Tibial nerve (tissue), 4 donors: ENCODE measurements around the gene TRPT1. TPM values are rescaled to one million over a fixed set of nuclear protein-coding genes. Genes with fewer than 3 reads are reported as not detected.

Experiments used
- DNase-seq, 2 donors: peaks; one replicate each; pipeline ENCODE4 v3.0.0-alpha.2; 2019; ENCODE audit warnings: low spot score in 2 of 2
- H3K27ac ChIP-seq, 4 donors: fragments of 200-600 bp; sonication (generic) in 3 of 4; one replicate each; pipeline ENCODE4 v1.5.1; 2017 to 2019; ENCODE audit warnings: mild to moderate bottlenecking in 1 of 4
- H3K27me3 ChIP-seq, 2 donors: fragments of 200-600 bp; sonication (generic) in 1 of 2; one replicate each; pipeline versions ENCODE4 v1.5.1 to v1.6.0; 2017 to 2019
- H3K36me3 ChIP-seq, 3 donors: fragments of 200-600 bp; sonication (generic); one replicate each; pipeline ENCODE4 v1.5.1; 2018 to 2019
- H3K4me1 ChIP-seq, 4 donors: fragments of 200-600 bp; sonication (generic) in 3 of 4; one replicate each; pipeline ENCODE4 v1.5.1; 2017 to 2019
- H3K4me3 ChIP-seq, 4 donors: fragments of 200-600 bp; sonication (generic) in 3 of 4; one replicate each; pipeline ENCODE4 v1.5.1; 2017 to 2019; ENCODE audit warnings: mild to moderate bottlenecking in 1 of 4, moderate library complexity in 1 of 4
- H3K9me3 ChIP-seq, 4 donors: fragments of 200-600 bp; sonication (generic) in 3 of 4; one replicate each; pipeline ENCODE4 v1.5.1; 2017 to 2019
- EP300 ChIP-seq, 2 donors: sonication (generic); formaldehyde crosslinking; IDR thresholded peaks; one replicate each; pipeline ENCODE4 v1.6.1; 2017; ENCODE audit warnings: antibody characterized with exemption in 2 of 2, mild to moderate bottlenecking in 1 of 2
- POLR2A ChIP-seq, 2 donors: fragments of 450-650 bp; IDR thresholded peaks; one replicate each; pipeline ENCODE4 v1.6.1; 2017; ENCODE audit warnings: antibody characterized with exemption in 2 of 2, mild to moderate bottlenecking in 2 of 2, moderate library complexity in 2 of 2
- WGBS, 2 donors: methylation state at CpG; one replicate each; pipeline ENCODE4 v1.1.5; 2018; 5-methylcytosine and 5-hydroxymethylcytosine counted together
- total RNA-seq, 4 donors: library from RNA; depleted of rRNA; stranded (reverse); fragments of >200 nt; gene quantifications; one replicate each; pipeline ENCODE4 v1.1.0, GENCODE V29; 2016
- TF ChIP-seq, protein P1 (sequence below), 5 experiments: fragments of 200-600 bp in 3 of 5; fragments of 450-650 bp in 2 of 5; sonication (generic) in 3 of 5; IDR thresholded peaks; one replicate each; pipeline ENCODE4 v1.5.1; 2016 to 2019; ENCODE audit warnings: antibody characterized with exemption in 5 of 5, mild to moderate bottlenecking in 3 of 5, moderate library complexity in 2 of 5

TRPT1 gene
- total RNA-seq, 4 donors from 2014 or later, result 64.9 to 74.7 (median 68.7) TPM

DNA sequence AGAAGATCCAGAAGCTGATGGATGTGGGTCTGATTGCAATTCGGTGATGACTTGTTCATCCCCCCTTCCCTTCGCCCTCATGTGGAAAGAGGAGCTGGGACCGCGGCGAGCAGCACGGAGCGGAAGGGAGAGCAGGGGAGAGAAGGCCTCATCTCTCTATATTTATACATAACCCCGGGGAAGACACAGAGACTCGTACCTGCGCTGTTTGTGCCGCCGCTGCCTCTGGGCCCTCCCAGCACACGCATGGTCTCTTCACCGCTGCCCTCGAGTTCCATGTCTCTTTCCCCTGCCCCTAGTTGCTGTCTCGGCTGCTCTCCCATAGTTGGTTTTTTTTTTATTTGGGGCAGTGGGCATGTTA lies 21.9 kb downstream of the TRPT1 start:
- Histone ChIP-seq H3K27ac (no peak overlapping the region), H3K4me3 (no peak overlapping the region), H3K9me3 (no peaks in the 10 kb centered on the region), H3K36me3 (peaks cover 0 to 84% (median 24%) of the 10 kb centered on the region in 3 donors), H3K27me3 (no peaks in the 10 kb centered on the region), H3K4me1 (peaks cover 0 to 25% (median 10%) of the 10 kb centered on the region in 4 donors)
- no peak for DNase-seq
- WGBS, 2 donors, result 82 to 83% methylated on average over 15 to 16 of the region's 16 CpGs
- TF ChIP-seq EP300 (IDR thresholded peaks at IDR 0.05) (no peak), POLR2A (IDR thresholded peaks at IDR 0.05) (no peak)
- TF ChIP-seq, protein P1, sequence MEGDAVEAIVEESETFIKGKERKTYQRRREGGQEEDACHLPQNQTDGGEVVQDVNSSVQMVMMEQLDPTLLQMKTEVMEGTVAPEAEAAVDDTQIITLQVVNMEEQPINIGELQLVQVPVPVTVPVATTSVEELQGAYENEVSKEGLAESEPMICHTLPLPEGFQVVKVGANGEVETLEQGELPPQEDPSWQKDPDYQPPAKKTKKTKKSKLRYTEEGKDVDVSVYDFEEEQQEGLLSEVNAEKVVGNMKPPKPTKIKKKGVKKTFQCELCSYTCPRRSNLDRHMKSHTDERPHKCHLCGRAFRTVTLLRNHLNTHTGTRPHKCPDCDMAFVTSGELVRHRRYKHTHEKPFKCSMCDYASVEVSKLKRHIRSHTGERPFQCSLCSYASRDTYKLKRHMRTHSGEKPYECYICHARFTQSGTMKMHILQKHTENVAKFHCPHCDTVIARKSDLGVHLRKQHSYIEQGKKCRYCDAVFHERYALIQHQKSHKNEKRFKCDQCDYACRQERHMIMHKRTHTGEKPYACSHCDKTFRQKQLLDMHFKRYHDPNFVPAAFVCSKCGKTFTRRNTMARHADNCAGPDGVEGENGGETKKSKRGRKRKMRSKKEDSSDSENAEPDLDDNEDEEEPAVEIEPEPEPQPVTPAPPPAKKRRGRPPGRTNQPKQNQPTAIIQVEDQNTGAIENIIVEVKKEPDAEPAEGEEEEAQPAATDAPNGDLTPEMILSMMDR (IDR thresholded peaks at IDR 0.05), result no peak

DNA sequence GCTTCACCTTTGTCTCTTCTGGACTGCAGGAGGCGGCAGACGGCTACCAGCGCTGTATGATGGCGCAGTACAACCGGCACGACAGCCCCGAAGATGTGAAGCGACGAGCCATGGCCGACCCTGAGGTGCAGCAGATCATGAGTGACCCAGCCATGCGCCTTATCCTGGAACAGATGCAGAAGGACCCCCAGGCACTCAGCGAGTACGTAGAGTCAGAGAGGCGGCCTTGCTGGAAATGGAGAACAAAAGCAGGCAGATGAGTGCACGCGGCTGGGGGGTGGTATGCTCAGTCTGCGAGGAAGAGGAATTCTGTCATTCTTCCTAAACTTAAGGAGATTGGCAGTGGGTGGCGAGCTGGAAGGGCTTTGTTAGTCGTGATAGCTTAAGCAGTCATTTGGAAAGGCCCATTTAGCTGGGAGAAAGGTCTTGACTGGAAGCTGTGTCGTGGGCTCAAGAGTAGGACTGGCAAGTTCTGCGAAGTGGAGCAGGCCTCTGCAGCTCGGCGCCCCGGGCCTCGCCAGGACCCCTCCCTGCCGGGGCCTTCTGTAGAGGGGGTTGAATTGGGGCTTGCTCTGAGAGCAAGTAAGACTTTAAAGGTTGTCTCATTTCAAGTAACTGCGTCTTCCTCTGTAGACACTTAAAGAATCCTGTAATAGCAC lies 22.4 kb downstream of the TRPT1 start:
- Histone ChIP-seq H3K9me3 (no peaks in the 10 kb centered on the region), H3K36me3 (peaks cover 3 to 84% (median 24%) of the 10 kb centered on the region in 3 donors), H3K4me1 (peaks cover 0 to 20% (median 10%) of the 10 kb centered on the region in 4 donors), H3K27me3 (no peaks in the 10 kb centered on the region), H3K4me3 (no peak overlapping the region), H3K27ac (no peak overlapping the region)
- no peak for DNase-seq
- TF ChIP-seq POLR2A (IDR thresholded peaks at IDR 0.05), result no peak
- WGBS, 2 donors, result 88 to 90% methylated on average over 27 of the region's 27 CpGs

DNA sequence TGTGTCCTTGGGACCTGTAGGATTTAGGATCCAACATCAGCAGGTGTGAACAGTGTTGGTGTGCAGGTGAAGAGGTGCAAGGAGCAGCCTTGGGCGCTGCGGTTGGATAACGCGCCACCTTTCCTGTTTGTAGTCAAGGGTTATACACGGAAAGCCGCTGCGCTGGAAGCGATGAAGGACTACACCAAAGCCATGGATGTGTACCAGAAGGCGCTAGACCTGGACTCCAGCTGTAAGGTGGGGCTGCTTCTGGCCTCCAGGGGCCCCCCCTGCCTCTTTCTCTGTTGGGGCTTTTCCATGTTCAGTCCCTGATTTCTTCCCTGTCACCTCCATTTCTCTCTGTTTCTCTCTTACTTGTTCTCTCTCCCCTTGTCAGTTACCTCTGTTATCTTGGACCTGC lies 23.0 kb downstream of the TRPT1 start:
- DNase-seq, result no peak
- H3K27me3 ChIP-seq, result no peaks in the 10 kb centered on the region
- no peak overlapping the region for H3K27ac ChIP-seq
- H3K4me1 ChIP-seq, result peaks cover 0 to 14% (median 8%) of the 10 kb centered on the region in 4 donors
- no peaks in the 10 kb centered on the region for H3K9me3 ChIP-seq
- peaks cover 4 to 87% (median 24%) of the 10 kb centered on the region in 3 donors for H3K36me3 ChIP-seq
- TF ChIP-seq POLR2A (IDR thresholded peaks at IDR 0.05) (no peak), EP300 (IDR thresholded peaks at IDR 0.05) (no peak)
- no peak overlapping the region for H3K4me3 ChIP-seq
- WGBS, 2 donors, result 81 to 96% methylated on average over 9 of the region's 9 CpGs

DNA sequence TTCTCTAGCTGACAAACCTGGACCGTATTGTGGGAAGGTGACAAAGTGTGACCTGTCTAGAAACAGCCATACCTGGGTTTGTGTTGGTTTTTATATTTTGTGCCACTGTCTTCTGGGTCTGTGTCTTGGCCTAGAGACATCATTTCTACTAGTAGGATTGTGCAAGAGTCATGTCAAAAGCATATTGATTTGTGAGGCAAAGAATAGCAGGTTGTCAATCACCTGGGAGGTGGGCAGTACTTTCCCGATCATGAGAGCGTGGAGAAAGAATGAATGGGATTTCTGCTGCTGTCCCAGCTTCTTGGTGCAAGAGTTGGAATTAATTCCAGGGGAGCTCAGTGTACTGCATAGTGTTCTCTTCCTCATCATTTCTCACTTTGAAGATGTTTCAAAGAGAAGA lies 24.4 kb downstream of the TRPT1 start:
- 77 to 85% methylated on average over 3 of the region's 3 CpGs for WGBS, 2 donors
- Histone ChIP-seq H3K36me3 (peaks cover 7 to 95% (median 26%) of the 10 kb centered on the region in 3 donors), H3K27me3 (no peaks in the 10 kb centered on the region), H3K9me3 (no peaks in the 10 kb centered on the region), H3K4me3 (no peak overlapping the region), H3K4me1 (peaks cover 0 to 13% (median 7%) of the 10 kb centered on the region in 4 donors), H3K27ac (no peak overlapping the region)
- no peak for TF ChIP-seq POLR2A (IDR thresholded peaks at IDR 0.05)
- TF ChIP-seq, protein P1 (IDR thresholded peaks at IDR 0.05), result no peak
- no peak for TF ChIP-seq EP300 (IDR thresholded peaks at IDR 0.05)
- no peak for DNase-seq

DNA sequence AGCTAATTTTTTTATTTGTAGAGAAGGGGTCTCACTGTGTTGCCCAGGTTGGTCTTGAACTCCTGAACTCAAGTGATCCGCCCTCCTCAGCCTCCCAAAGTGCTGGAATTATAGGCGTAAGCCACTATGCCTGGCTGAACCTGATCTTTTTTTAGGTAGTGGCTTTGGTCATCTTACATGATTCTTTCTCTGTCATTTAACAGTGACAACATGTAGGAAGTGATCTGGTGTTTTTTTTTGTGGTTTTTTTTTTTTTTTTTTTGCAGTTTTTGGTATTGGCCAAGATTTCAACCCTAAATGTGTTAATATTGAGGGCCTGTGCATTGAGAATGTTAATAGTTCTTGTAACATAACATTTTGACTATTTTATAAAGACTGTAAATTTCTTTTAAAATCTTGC lies 27.5 kb downstream of the TRPT1 start:
- WGBS, 2 donors, result 93 to 100% methylated on average over 2 of the region's 2 CpGs
- peaks cover 9 to 99% (median 37%) of the 10 kb centered on the region in 3 donors for H3K36me3 ChIP-seq
- H3K27me3 ChIP-seq, result no peaks in the 10 kb centered on the region
- TF ChIP-seq EP300 (IDR thresholded peaks at IDR 0.05) (no peak), POLR2A (IDR thresholded peaks at IDR 0.05) (no peak)
- TF ChIP-seq, protein P1 (IDR thresholded peaks at IDR 0.05), result no peak
- no peak overlapping the region for H3K27ac ChIP-seq
- DNase-seq, result no peak
- H3K9me3 ChIP-seq, result no peaks in the 10 kb centered on the region
- H3K4me1 ChIP-seq, result no peaks in the 10 kb centered on the region
- H3K4me3 ChIP-seq, result no peak overlapping the region

DNA sequence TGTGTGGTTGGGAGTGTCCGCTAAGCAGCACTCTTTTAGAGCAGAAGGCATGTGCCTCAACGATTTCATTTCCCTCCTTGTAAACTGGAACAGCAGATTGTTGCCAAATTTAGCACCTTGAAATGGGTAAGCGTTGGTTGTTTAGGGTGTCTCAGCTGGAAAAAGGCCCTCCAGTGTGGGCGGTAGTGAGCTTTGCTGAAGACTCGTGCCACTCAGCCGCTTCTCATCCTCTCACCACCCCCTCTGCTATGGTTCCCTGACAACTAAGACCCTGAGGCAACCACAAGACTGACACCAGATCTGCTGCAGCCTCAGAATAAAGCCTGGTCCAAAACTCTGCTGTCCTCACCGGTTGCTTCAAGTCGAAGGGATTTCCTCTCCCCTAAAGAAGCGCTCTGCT lies 29.4 kb downstream of the TRPT1 start:
- no peaks in the 10 kb centered on the region for H3K27me3 ChIP-seq
- no peak overlapping the region for H3K27ac ChIP-seq
- WGBS, 2 donors, result 81 to 86% methylated on average over 9 of the region's 9 CpGs
- no peaks in the 10 kb centered on the region for H3K9me3 ChIP-seq
- DNase-seq, result no peak
- H3K36me3 ChIP-seq, result peaks cover 9 to 95% (median 26%) of the 10 kb centered on the region in 3 donors
- TF ChIP-seq, protein P1 (IDR thresholded peaks at IDR 0.05), result no peak
- no peak for TF ChIP-seq EP300 (IDR thresholded peaks at IDR 0.05)
- no peak for TF ChIP-seq POLR2A (IDR thresholded peaks at IDR 0.05)
- H3K4me3 ChIP-seq, result no peak overlapping the region
- H3K4me1 ChIP-seq, result no peaks in the 10 kb centered on the region
